Trophoblast cell (in vitro differentiated cells and primary cell): ENCODE results near the gene GGN.

Experiments
- DNase-seq, 2 donors: peaks; one replicate each; pipeline ENCODE4 v3.0.0-alpha.2; 2016
- H2AFZ ChIP-seq: 2 replicates; pipeline ENCODE4 v1.6.1; 2013; ENCODE audit warnings: low read length, moderate library complexity, mild to moderate bottlenecking; ENCODE audit not compliant: insufficient read depth, poor library complexity
- H2AK5ac ChIP-seq: 2 replicates; pipeline ENCODE4 v1.6.1; 2013; ENCODE audit warnings: mild to moderate bottlenecking, low read length
- H2BK120ac ChIP-seq: 2 replicates; pipeline ENCODE4 v1.6.1; 2013; ENCODE audit warnings: low read length, mild to moderate bottlenecking, moderate library complexity; ENCODE audit not compliant: insufficient read depth, poor library complexity
- H2BK12ac ChIP-seq: 2 replicates; pipeline ENCODE4 v1.6.1; 2013; ENCODE audit warnings: mild to moderate bottlenecking, low read length, moderate library complexity
- H2BK5ac ChIP-seq: 2 replicates; pipeline ENCODE4 v1.6.1; 2013; ENCODE audit warnings: low read length, low read depth, moderate library complexity, mild to moderate bottlenecking; ENCODE audit not compliant: poor library complexity
- H3K14ac ChIP-seq: 2 replicates; pipeline ENCODE4 v1.6.1; 2013; ENCODE audit warnings: mild to moderate bottlenecking, low read length
- H3K18ac ChIP-seq: 2 replicates; pipeline ENCODE4 v1.6.1; 2013; ENCODE audit warnings: mild to moderate bottlenecking, low read length
- H3K23ac ChIP-seq: 2 replicates; pipeline ENCODE4 v1.6.1; 2013; ENCODE audit warnings: low read length
- H3K27ac ChIP-seq: 2 replicates; pipeline ENCODE4 v1.5.1; 2013; ENCODE audit warnings: low read depth, mild to moderate bottlenecking, inconsistent platforms, low read length, moderate library complexity
- H3K27me3 ChIP-seq: 2 replicates; pipeline ENCODE4 v1.6.1; 2013; ENCODE audit warnings: inconsistent platforms, mild to moderate bottlenecking, low read length, moderate library complexity; ENCODE audit not compliant: insufficient read depth
- H3K36me3 ChIP-seq, 2 experiments: 1 replicate in 1 of 2; 2 replicates in 1 of 2; pipeline ENCODE4 v1.6.1; 2013; ENCODE audit warnings: low read length in 2 of 2, mild to moderate bottlenecking in 2 of 2, moderate library complexity in 1 of 2; ENCODE audit not compliant: insufficient read depth in 2 of 2, control insufficient read depth in 1 of 2
- H3K4ac ChIP-seq: 2 replicates; pipeline ENCODE4 v1.6.1; 2013; ENCODE audit warnings: low read depth, mild to moderate bottlenecking, low read length, moderate library complexity
- H3K4me1 ChIP-seq, 2 experiments: 1 replicate in 1 of 2; 2 replicates in 1 of 2; pipeline ENCODE4 v1.6.1; 2013; ENCODE audit warnings: low read length in 2 of 2, mild to moderate bottlenecking in 2 of 2, moderate library complexity in 1 of 2; ENCODE audit not compliant: insufficient read depth in 2 of 2, control insufficient read depth in 1 of 2
- H3K4me2 ChIP-seq: 2 replicates; pipeline ENCODE4 v1.6.1; 2013; ENCODE audit warnings: inconsistent platforms, mild to moderate bottlenecking, low read length, moderate library complexity
- H3K4me3 ChIP-seq: 2 replicates; pipeline ENCODE4 v1.5.1; 2013; ENCODE audit warnings: mild to moderate bottlenecking, low read depth, low read length, inconsistent platforms
- H3K79me1 ChIP-seq: one replicate; pipeline ENCODE4 v1.6.1; 2013; ENCODE audit warnings: low read length
- H3K79me2 ChIP-seq: 2 replicates; pipeline ENCODE4 v1.6.1; 2013; ENCODE audit warnings: low read length, mild to moderate bottlenecking; ENCODE audit not compliant: control insufficient read depth, insufficient read depth, poor library complexity
- H3K9ac ChIP-seq: 2 replicates; pipeline ENCODE4 v1.6.1; 2013; ENCODE audit warnings: mild to moderate bottlenecking, low read length
- H3K9me3 ChIP-seq: 2 replicates; pipeline ENCODE4 v1.6.1; 2013; ENCODE audit warnings: low read depth, mild to moderate bottlenecking, control low read depth, inconsistent platforms, low read length; ENCODE audit not compliant: insufficient read depth
- H4K12ac ChIP-seq: 2 replicates; pipeline ENCODE4 v1.6.1; 2013; ENCODE audit warnings: low read depth, mild to moderate bottlenecking, low read length, moderate library complexity
- H4K8ac ChIP-seq: 2 replicates; pipeline ENCODE4 v1.6.1; 2013; ENCODE audit warnings: low read depth, mild to moderate bottlenecking, low read length, moderate library complexity
- H4K91ac ChIP-seq: one replicate; pipeline ENCODE4 v1.6.1; 2013; ENCODE audit warnings: low read depth, mild to moderate bottlenecking, low read length, moderate library complexity
- WGBS: extraction: QIAGEN DNeasy Blood & Tissue Kit; methylation state at CpG from one replicate; pipeline ENCODE4 v1.1.7; 2013; ENCODE audit warnings: missing lambda C conversion rate; ENCODE audit not compliant: insufficient read length, insufficient coverage; ENCODE audit errors: extremely low coverage; 5-methylcytosine and 5-hydroxymethylcytosine counted together

The GGN gene

GRCh38 chr19:38421856-38422255 lies 34.0 kb upstream of the GGN start:
- H3K18ac ChIP-seq: no peak overlapping the region
- no peaks in the 10 kb centered on the region for H3K36me3 ChIP-seq
- no peak overlapping the region for H3K9ac ChIP-seq
- H3K4me2 ChIP-seq: no peak overlapping the region
- no peak overlapping the region for H4K91ac ChIP-seq
- no peaks in the 10 kb centered on the region for H3K79me2 ChIP-seq
- no CpG with 5 or more reads among the region's 14 CpGs for WGBS
- H2BK12ac ChIP-seq: no peak overlapping the region
- H4K8ac ChIP-seq: no peak overlapping the region
- H3K23ac ChIP-seq: no peak overlapping the region
- H4K12ac ChIP-seq: no peak overlapping the region
- no peak overlapping the region for H2BK120ac ChIP-seq
- no peak overlapping the region for H2AK5ac ChIP-seq
- no peak overlapping the region for H3K27ac ChIP-seq
- no peaks in the 10 kb centered on the region for H3K79me1 ChIP-seq
- DNase-seq: no peak
- no peak overlapping the region for H3K4me3 ChIP-seq
- H2AFZ ChIP-seq: no peak overlapping the region
- H3K4ac ChIP-seq: no peak overlapping the region
- H2BK5ac ChIP-seq: no peak overlapping the region
- H3K4me1 ChIP-seq: peaks cover 5 to 12% of the 10 kb centered on the region in 2 experiments
- peaks cover 6% of the 10 kb centered on the region for H3K9me3 ChIP-seq
- no peaks in the 10 kb centered on the region for H3K27me3 ChIP-seq
- H3K14ac ChIP-seq: no peak overlapping the region

- no peak overlapping the region for H4K91ac ChIP-seq
- no peak overlapping the region for H3K27ac ChIP-seq
- no peak overlapping the region for H3K4me3 ChIP-seq
- H2BK5ac ChIP-seq: no peak overlapping the region
- H3K18ac ChIP-seq: no peak overlapping the region
- H3K4ac ChIP-seq: no peak overlapping the region
- no peaks in the 10 kb centered on the region for H3K79me2 ChIP-seq
- DNase-seq: no peak
- no peak overlapping the region for H2BK12ac ChIP-seq
- H3K4me1 ChIP-seq: peaks cover 5 to 12% of the 10 kb centered on the region in 2 experiments
- H3K27me3 ChIP-seq: no peaks in the 10 kb centered on the region
- no peak overlapping the region for H4K8ac ChIP-seq
- H3K79me1 ChIP-seq: no peaks in the 10 kb centered on the region
- WGBS: no CpG with 5 or more reads among the region's 9 CpGs
- H3K14ac ChIP-seq: no peak overlapping the region
- H3K23ac ChIP-seq: no peak overlapping the region
- H2AFZ ChIP-seq: no peak overlapping the region
- H3K4me2 ChIP-seq: no peak overlapping the region
- no peak overlapping the region for H2BK120ac ChIP-seq
- no peak overlapping the region for H4K12ac ChIP-seq
- peaks cover 6% of the 10 kb centered on the region for H3K9me3 ChIP-seq
- H3K36me3 ChIP-seq: no peaks in the 10 kb centered on the region
- no peak overlapping the region for H2AK5ac ChIP-seq
- no peak overlapping the region for H3K9ac ChIP-seq
Observed at GRCh38 chr19:38420935-38421334, 33.1 kb upstream of the GGN start.

- no CpG with 5 or more reads among the region's 49 CpGs for WGBS
- Histone ChIP-seq H2BK5ac (no peak overlapping the region), H2AFZ (peak overlapping the region; percentile 24), H3K18ac (no peak overlapping the region), H3K4ac (no peak overlapping the region), H3K4me1 (peaks cover 0 to 11% of the 10 kb centered on the region in 2 experiments), H3K9me3 (peaks cover 8% of the 10 kb centered on the region), H3K4me2 (peak overlapping the region; percentile 48), H2BK120ac (no peak overlapping the region), H4K91ac (no peak overlapping the region), H4K12ac (no peak overlapping the region), H3K79me1 (no peaks in the 10 kb centered on the region), H3K14ac (no peak overlapping the region), H3K4me3 (peak overlapping the region; percentile 21), H2AK5ac (no peak overlapping the region), H3K9ac (no peak overlapping the region), H4K8ac (no peak overlapping the region), H3K79me2 (no peaks in the 10 kb centered on the region), H3K27me3 (no peaks in the 10 kb centered on the region), H2BK12ac (no peak overlapping the region), H3K23ac (no peak overlapping the region), H3K36me3 (no peaks in the 10 kb centered on the region), H3K27ac (no peak overlapping the region)
- DNase-seq: peak in 1 of 2 donors; percentile 53
Observed at GRCh38 chr19:38417544-38418506, 30.0 kb upstream of the GGN start.

GRCh38 chr19:38417146-38417543 lies 29.3 kb upstream of the GGN start:
- no peaks in the 10 kb centered on the region for H3K79me2 ChIP-seq
- no peak overlapping the region for H3K14ac ChIP-seq
- no peak overlapping the region for H4K8ac ChIP-seq
- H2AFZ ChIP-seq: no peak overlapping the region
- H2BK120ac ChIP-seq: no peak overlapping the region
- H2BK12ac ChIP-seq: no peak overlapping the region
- H2BK5ac ChIP-seq: no peak overlapping the region
- DNase-seq: no peak
- H3K18ac ChIP-seq: no peak overlapping the region
- no peak overlapping the region for H3K4me3 ChIP-seq
- H3K23ac ChIP-seq: no peak overlapping the region
- H3K36me3 ChIP-seq: no peaks in the 10 kb centered on the region
- no peak overlapping the region for H3K9ac ChIP-seq
- no peak overlapping the region for H4K12ac ChIP-seq
- peaks cover 0 to 12% of the 10 kb centered on the region in 2 experiments for H3K4me1 ChIP-seq
- 100% methylated on average over 2 of the region's 8 CpGs for WGBS
- H3K9me3 ChIP-seq: peaks cover 8% of the 10 kb centered on the region
- H3K27ac ChIP-seq: no peak overlapping the region
- H3K4ac ChIP-seq: no peak overlapping the region
- H2AK5ac ChIP-seq: no peak overlapping the region
- H4K91ac ChIP-seq: no peak overlapping the region
- H3K27me3 ChIP-seq: no peaks in the 10 kb centered on the region
- no peaks in the 10 kb centered on the region for H3K79me1 ChIP-seq
- H3K4me2 ChIP-seq: no peak overlapping the region
